ENCODE measurements around the gene TTC23.

The TTC23 gene

DNA sequence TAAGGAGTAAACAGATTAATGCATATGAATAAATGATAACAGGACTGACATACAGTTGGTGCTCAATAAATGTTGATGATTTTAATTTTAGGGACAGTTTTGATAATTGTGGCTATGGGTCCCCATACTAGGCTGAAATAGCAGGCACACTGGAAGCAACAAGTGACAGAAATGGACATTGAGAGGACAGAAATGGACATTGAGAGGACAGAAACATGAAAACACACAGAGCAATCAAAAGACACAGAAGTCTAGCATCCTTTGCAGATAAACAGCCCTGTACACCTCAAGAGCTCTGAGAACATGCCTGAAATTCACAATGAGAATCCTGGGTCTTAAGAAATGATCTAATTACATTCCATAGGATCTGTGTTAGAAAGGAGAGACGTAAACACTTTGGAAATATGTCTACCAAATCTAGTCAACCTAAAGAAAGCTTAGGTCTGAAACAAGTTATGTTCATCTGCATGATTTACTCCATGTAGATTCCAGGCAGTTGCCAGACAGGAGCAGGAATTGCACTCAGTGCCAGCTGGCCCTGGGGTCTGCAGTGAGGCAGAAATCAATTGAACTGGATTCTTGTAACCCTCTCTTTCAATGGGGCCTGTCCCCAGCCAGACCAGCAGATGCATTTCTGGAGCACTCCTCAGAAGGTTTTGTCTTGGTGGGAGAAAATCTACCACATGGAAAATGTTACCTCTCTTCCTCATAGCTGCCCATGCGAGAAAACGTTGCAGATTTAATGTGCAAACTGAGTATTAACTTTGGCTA is 84.2 kb downstream of the TTC23 start:
- no peak for DNase-seq (ENCODE audit: low read depth in 2 of 2)

- no peak for DNase-seq (ENCODE audit: low read depth in 2 of 2)
These were observed 85.3 kb downstream of the TTC23 start for GRCh38 chr15:99164119-99164518.

DNA sequence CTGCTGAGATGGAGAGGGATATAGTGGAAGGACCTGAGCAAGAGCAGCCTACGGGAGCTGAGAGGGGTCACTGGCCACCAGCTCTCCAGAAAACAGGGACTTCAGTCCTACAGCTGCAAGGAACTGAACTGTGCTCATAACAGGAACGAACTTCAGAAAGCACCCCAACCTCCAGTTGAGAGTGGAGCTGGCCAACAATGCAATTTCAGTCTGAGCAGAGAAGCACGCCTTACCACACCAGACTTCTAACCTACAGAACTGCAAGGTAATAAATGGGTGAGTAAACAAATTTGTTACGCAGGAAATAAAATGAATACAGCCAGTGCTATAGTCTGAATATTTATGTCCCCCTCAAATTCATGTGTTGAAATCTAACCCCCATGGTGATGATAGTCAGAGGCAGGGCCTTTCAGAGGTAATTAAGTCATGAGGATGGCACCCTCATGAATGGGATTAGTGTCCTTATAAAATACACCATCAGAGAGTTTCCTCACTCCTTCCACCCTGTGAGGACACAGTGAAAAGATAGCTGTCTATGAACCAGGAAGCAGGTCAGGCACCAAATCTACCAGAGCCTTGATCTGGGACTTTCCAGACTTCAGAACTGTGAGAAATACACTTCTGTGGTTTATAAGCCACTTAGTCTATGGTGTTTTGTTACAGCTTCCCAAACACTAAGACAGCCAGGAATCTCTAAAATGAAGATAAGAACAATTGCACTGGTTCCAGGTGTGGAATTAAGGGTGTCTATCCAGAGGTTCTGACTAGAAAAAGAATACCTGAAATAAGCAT is 85.9 kb downstream of the TTC23 start:
- DNase-seq (ENCODE audit: low read depth in 2 of 2) = no peak

DNA sequence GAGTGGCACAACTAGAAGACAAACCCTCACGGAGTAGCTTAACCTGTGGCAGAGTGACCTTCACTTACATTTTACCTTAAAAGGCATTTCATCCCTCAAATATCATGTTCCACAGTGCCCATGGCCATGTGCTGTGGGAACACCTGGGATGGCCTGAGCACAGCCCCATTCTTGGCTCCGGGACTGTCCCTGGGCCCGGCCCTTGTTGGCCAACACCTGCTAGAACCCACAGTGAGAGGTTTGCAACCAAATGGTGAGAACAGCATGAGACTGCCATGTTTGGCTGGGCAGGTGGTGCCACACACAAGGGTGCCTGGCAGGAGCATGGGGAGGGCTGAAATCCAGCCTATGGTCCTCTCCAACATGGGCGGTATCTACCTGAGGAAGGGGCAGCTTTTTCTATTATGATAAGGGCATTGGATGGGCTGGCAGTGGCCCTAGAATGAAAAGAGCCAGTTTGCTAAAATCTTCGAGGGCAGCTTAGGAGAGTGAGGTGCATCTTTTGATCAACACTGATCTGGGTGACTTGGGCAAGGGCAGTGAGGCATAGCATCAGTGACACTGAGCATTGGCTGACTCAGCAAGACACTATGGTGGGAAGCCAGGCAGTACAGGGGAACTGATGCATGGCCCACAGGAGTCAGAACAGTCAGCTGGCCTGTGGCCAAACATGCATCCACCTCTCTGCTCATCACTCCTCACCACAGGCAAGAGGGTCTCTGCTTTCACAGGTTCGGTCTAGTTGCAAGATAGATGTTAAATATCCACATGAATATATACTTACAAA is 90.6 kb downstream of the TTC23 start:
- DNase-seq (ENCODE audit: low read depth in 2 of 2) = no peak

DNA sequence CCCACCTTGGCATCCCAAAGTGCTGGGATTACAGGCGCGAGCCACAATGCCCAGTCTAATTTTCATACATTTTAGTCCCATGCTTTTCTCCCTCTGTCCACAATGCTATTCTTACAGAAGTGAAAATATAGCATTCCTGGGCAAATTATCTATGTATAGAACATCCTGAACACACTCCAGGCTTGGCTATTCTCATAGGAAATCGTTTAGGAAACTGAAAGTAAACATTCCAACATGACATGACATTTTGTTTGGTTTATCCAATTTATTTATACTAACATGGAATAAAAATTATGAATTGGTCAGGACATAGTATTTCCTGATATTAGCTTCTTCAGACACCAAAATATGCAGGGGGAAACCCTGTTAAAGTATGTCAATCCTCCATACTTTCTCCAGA is 91.9 kb downstream of the TTC23 start:
- no peak for DNase-seq (ENCODE audit: low read depth in 2 of 2)

- no peak for DNase-seq (ENCODE audit: low read depth in 2 of 2)
These were observed 93.4 kb downstream of the TTC23 start for GRCh38 chr15:99155961-99156443.

DNA sequence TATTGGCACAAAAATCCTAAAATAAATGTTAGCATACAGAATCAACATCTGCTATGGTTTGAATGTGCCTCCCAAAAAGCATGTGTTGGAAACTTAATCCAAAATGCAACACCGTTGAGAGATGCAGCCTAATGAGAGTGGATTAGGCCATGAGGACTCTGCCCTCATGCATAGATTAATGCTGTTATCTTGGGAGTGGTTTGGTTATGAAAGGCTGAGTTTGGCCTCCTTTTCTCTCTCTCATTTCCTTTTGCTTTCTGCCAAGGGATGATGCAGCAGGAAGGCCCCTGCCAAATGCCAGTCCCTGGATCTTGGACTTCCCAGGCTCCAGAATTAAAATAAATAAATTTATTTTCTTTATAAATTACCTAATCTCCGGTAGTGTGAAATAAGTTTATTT is 95.1 kb downstream of the TTC23 start:
- DNase-seq (ENCODE audit: low read depth in 2 of 2) = no peak

- DNase-seq (ENCODE audit: low read depth in 2 of 2) = no peak
These were observed 96.3 kb downstream of the TTC23 start for GRCh38 chr15:99153026-99153535.

DNA sequence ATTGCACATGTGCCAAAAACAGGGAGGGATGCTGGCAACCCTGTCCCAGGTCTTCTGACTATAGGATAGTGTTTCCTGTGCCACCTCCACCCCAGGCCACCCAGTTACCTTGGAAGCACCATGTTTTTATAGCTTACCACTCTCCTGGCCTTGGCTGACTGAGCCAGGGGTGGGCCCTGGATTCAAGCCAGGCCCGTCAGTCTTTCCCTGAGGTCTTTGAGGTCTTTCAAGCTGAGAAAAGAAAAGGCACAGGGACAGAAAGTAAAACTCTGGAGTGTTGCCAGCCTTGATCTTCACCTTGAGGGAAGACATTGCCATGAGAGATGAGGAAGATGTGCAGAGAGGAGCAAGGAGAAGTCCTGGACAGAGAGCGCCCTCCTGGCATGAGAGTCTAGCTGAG is 98.2 kb downstream of the TTC23 start:
- no peak for DNase-seq (ENCODE audit: low read depth in 2 of 2)

GRCh38 chr15:99149366-99149765 is 100.0 kb downstream of the TTC23 start:
- no peak for DNase-seq (ENCODE audit: low read depth in 2 of 2)

DNA sequence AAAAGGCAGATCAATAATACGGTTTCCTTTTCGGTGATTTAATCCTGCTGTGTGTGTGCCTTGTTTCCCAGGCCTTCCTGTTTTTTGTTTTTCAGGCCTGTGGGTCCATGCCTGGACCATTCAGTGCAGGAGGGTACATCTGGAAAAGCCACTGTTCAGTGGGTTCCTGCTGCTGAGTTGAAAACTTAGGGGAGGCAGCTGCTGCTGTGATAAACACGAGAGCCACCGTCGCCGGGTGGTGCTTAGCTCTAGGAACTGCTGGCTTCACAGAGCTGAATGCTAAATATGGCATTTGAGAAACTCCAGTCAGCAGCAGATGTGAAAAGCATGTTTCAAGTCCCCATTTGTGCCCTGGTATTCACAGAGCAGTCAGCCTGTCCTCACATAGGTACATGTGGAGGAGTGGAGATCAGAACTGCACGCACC is 100.5 kb downstream of the TTC23 start:
- no peak for DNase-seq (ENCODE audit: low read depth in 2 of 2)

GRCh38 chr15:99146661-99147060 is 102.7 kb downstream of the TTC23 start:
- DNase-seq (ENCODE audit: low read depth in 2 of 2) = no peak

- DNase-seq (ENCODE audit: low read depth in 2 of 2) = no peak
These were observed 103.6 kb downstream of the TTC23 start for GRCh38 chr15:99145778-99146177.

- no peak for DNase-seq (ENCODE audit: low read depth in 2 of 2)
These were observed 104.4 kb downstream of the TTC23 start for GRCh38 chr15:99145005-99145404.

DNA sequence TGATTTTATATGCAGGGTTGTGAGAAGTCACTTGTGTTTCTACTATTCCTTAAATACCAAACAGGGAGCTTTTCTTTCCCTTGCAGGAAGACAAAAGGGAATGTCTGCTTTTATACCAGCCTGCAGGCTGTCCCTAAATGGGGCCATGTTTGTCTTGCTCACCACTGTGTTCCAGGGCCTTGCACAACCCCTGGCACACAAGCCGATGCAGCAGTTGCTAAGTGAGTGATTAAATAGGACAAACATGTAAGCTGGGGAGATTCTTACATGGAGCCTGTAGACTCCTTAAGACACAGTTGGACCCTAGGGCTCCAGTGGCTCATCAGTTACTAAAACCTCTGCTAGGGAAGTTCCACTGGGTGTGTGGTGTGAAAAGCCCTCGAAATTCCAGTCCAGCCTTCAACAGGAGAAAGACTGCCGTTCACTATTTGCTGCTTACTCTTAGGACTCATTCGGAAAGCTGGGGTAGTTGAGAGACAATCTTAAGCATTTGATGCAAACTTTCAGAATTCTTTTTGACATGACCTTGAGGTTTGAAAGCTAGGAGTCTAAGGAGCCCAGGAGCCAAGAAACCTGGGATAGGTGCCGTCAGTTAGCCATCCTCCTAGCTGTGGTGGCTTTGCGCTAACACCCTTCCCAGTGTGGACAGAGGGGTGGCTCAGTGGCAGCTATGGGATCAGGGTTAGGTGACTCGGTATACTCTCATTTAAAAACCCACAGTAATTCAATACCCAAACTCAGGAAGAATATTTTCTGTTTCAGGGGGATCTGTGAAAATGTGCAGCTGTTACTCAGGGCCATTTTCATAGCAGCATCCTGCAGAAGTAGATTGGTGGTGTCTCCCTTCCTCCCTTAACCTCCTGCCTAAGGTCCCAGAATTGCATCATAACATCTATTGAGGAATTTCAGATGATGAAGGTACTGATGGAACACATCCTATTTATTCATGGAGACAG is 105.4 kb downstream of the TTC23 start:
- no peak for DNase-seq (ENCODE audit: low read depth in 2 of 2)

GRCh38 chr15:99143242-99143641 is 106.1 kb downstream of the TTC23 start:
- DNase-seq (ENCODE audit: low read depth in 2 of 2) = no peak

DNA sequence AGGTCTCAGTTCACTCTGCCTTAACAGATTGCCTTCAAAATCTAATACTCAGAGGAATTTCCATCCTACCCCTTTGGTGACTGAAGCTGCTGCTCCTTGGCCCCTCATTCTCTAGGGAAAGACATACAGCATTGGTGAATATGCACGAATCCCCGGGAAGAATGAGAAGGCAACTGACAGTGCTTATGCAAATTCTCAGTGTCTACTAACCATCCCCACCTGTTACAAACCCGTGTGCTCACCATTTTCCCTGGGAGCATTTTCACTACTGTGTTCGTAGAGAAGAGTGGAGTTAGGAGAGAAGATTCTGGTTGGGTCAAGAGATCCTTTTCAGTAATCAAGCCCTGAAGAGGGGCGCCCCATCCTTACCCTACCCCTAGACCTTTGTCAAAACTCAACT is 106.8 kb downstream of the TTC23 start:
- DNase-seq (ENCODE audit: low read depth in 2 of 2) = no peak

GRCh38 chr15:99141943-99142342 is 107.4 kb downstream of the TTC23 start:
- no peak for DNase-seq (ENCODE audit: low read depth in 2 of 2)

- DNase-seq (ENCODE audit: low read depth in 2 of 2) = no peak
These were observed 108.8 kb downstream of the TTC23 start for GRCh38 chr15:99140590-99140989.

- no peak for DNase-seq (ENCODE audit: low read depth in 2 of 2)
These were observed 110.1 kb downstream of the TTC23 start for GRCh38 chr15:99139276-99139675.

DNA sequence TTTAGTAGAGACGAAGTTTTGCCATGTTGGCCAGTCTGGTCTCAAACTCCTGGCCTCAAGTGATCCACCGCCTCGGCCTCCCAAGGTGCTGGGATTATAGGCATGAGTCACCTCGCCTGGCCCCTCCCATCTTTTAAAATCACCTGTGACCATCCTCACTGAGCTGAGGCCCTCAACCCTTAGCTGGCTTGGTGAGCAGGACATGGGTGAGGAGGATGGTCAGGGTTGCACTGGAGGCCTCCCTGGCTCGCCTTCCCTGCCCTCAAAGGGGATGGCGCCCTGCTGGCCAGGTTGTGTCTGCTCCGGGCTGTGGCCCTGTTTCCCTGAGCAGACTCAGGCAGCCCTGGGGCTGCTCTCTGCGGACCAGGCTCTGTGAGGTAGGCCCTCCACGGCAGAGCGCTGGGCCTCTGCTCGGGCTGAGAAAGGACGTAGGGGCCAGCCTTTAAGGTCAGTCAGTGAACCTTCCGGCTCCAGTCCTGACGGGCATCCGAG is 110.8 kb downstream of the TTC23 start:
- DNase-seq (ENCODE audit: low read depth in 2 of 2) = no peak
